Measurements from ENCODE around the gene ECHS1.

ECHS1 gene

GRCh38 chr10:133346413-133346812 lies 26.7 kb downstream of the ECHS1 start:
- no peak for DNase-seq (ENCODE audit: low read depth)
- TF ChIP-seq CTCF (conservative IDR thresholded peaks at IDR 0.05; ENCODE audit: low read depth, low read length), result no peak
- no peak overlapping the region for H3K4me3 ChIP-seq (ENCODE audit: low read depth, low read length)

- no peak overlapping the region for H3K4me3 ChIP-seq (ENCODE audit: low read depth, low read length)
- no peak for DNase-seq (ENCODE audit: low read depth)
- no peak for TF ChIP-seq CTCF (conservative IDR thresholded peaks at IDR 0.05; ENCODE audit: low read depth, low read length)
These were observed 28.9 kb downstream of the ECHS1 start for GRCh38 chr10:133344236-133344635.

- TF ChIP-seq CTCF (conservative IDR thresholded peaks at IDR 0.05; ENCODE audit: low read depth, low read length), result no peak
- no peak for DNase-seq (ENCODE audit: low read depth)
- H3K4me3 ChIP-seq (ENCODE audit: low read depth, low read length), result no peak overlapping the region
These were observed 29.6 kb downstream of the ECHS1 start for GRCh38 chr10:133343558-133343957.

GRCh38 chr10:133342942-133343341 lies 30.2 kb downstream of the ECHS1 start:
- TF ChIP-seq CTCF (conservative IDR thresholded peaks at IDR 0.05; ENCODE audit: low read depth, low read length), result no peak
- no peak overlapping the region for H3K4me3 ChIP-seq (ENCODE audit: low read depth, low read length)
- no peak for DNase-seq (ENCODE audit: low read depth)

- DNase-seq (ENCODE audit: low read depth), result no peak
- no peak for TF ChIP-seq CTCF (conservative IDR thresholded peaks at IDR 0.05; ENCODE audit: low read depth, low read length)
These were observed 31.2 kb downstream of the ECHS1 start for GRCh38 chr10:133341983-133342382.

GRCh38 chr10:133339708-133340380 lies 33.3 kb downstream of the ECHS1 start:
- TF ChIP-seq CTCF (conservative IDR thresholded peaks at IDR 0.05; ENCODE audit: low read depth, low read length), result no peak
- DNase-seq (ENCODE audit: low read depth), result no peak
- H3K4me3 ChIP-seq (ENCODE audit: low read depth, low read length), result no peak overlapping the region

More at GRCh38 chr10:133341983-133342382, 31.2 kb downstream of the ECHS1 start:
- H3K4me3 ChIP-seq (ENCODE audit: low read depth, low read length), result no peak overlapping the region
